Left ventricle myocardium superior (tissue), 1 donor: ENCODE measurements around the gene PPFIA4. TPM values are rescaled to one million over a fixed set of nuclear protein-coding genes. Genes with fewer than 3 reads are reported as not detected.

ENCODE experiments used
- ATAC-seq: fragments of 200-7000 bp; cut with Tn5 transposase; one replicate; pipeline ENCODE4 v1.9.1; 2020; ENCODE audit warnings: mild to moderate bottlenecking, moderate library complexity
- DNase-seq: peaks from one replicate; pipeline ENCODE4 v3.0.0-alpha.2; 2020
- intact Hi-C: fragments of 100-400 bp; cut with micrococcal nuclease; formaldehyde crosslinking; loops from one replicate; pipeline ENCODE4 v1.11.0; 2022
- total RNA-seq: library from RNA; stranded (reverse); fragmentation: NEBNext Ultra II Directional; extraction: Animal tissue kit (Norgen Biotek cat#: 25700); gene quantifications from one replicate; pipeline ENCODE4 v1.2.1, GENCODE V29; 2021
- donor health status: DM: no; HTN: yes; CAD: no; lungs with severe emphysema.

The PPFIA4 gene
- total RNA-seq, 1 donor from 2014 or later = 21.3 TPM

DNA sequence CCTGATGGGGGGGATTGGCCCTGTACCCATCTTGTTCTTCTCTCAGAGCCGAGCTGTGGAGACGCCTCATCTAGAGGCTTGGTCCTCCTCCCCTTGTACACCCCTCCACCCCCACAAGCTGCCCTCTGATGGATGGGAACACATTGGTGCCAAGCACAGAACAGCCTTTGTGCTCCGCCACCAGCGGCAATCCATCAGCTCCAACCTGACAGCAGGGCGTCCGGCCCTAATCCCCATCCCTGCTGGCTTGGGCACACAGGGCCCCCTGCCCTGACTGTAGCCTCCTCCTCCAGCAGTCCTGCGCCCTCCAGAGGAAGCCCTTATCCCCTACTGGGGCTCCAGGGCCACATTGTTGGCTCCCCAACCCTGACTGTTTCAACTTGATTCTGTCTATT is 63.4 kb downstream of the PPFIA4 start:
- ATAC-seq = no peak
- intact Hi-C loops = no loop called here
- DNase-seq = no peak

DNA sequence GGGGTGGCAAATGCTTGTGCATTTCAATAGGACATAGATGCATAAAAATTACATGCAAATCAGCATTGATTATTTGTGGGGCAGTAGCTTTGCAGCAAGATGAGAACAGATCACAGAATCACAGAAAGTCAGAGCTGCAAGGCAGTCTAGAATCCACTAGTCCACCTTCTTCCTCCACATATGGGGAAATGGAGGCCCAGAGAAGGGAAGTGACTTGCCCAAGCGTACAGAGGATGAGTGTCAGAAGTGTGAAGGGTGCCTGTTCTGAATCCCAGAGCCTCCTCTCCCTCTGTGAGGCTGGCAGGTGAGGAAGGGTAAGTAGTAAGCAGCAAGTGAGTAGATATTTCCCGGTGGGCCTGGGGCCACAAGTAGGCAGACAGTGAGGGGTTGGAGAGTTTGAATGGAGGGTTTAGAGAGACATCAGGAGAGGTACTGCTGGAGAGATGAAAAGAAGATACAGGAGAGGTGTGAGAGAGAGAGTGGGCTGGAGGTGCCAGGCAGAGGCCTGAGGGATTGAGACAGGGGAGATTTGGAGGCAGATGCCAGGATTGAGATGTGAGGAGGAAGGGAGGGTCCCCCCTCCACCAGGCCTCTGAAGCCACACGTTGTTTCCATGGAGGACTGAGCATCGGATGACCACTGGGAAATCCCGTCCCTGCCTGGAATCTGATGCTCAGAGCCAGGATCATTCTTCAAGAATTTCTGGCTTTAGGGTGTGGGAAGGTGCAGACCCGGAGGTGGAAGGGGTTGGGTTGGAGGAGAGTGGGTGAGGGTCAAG is 64.3 kb downstream of the PPFIA4 start:
- ATAC-seq (no peak), DNase-seq (no peak)
- intact Hi-C loops = no loop called here

DNA sequence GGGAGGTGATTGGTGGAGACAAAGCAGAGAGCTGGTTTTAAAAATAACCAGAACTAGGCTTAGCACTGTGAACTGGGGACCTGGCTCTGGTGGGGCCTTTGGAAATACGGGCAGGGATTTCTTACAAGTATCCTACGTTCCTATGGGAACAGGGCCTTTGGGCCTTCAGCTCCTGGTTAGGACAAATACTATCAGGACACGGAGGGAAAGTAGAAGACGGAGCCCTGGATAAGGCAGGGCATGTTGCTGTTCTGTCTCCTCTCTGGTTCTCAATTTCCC is 64.8 kb downstream of the PPFIA4 start:
- intact Hi-C loops = no loop called here
- ATAC-seq = no peak
- no peak for DNase-seq

DNA sequence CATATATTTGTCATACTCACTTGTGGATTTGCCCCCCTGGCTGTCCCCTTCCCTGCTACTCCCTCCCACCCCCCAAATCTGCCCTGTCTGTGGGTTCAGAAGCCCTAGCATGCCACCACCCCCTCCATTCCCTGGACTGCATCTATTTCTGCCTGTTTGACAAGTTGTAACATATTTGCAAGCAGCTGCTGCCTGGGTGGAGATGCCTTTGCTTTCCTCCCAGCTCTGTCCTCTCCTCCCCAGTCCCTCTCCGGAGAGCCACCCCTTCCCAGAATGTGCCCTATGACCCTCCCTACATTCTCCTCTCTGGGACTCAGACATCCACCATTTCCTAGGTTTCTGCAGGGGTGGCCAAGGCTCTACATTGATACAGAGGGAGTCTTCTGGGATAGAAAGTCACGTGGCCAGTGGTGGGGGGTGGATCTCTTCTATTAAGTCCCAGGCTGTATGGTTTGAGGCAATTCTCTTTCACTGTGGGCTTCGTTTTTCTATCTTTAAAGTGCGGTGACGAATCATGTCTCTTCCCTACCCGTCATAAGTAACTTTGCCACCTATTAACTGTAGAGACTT is 65.6 kb downstream of the PPFIA4 start:
- intact Hi-C loops = no loop called here
- DNase-seq (no peak), ATAC-seq (no peak)

DNA sequence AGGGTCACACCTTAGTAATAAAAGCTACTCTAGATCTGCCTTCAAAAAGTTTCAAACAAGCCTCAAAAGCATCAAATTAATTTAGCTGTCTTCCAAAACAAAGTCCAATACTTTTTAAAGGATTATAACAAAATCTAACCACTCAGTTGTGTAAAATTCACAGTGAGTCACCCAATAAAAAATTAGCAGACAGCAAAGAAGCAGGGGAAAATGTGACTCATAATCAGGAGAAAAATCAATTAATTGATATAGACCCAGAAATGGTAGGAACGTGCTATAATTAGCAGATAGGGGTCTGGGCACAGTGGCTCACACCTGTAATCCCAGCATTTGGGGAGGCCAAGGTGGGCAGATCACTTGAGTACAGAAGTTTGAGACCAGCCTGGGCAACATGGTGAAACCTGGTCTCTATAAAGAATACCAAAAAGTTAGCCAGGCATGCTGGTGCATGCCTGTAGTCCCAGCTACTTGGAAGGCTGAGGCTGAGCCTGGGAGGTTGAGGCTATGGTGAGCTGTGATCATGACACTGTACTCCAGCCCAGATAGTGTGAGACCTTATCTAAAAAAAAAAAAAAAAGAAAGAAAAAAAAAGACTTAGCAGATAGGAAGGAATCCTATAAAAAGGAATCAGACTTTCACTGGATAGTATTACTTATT is 67.6 kb downstream of the PPFIA4 start:
- intact Hi-C loops = no loop called here
- DNase-seq (no peak), ATAC-seq (no peak)

DNA sequence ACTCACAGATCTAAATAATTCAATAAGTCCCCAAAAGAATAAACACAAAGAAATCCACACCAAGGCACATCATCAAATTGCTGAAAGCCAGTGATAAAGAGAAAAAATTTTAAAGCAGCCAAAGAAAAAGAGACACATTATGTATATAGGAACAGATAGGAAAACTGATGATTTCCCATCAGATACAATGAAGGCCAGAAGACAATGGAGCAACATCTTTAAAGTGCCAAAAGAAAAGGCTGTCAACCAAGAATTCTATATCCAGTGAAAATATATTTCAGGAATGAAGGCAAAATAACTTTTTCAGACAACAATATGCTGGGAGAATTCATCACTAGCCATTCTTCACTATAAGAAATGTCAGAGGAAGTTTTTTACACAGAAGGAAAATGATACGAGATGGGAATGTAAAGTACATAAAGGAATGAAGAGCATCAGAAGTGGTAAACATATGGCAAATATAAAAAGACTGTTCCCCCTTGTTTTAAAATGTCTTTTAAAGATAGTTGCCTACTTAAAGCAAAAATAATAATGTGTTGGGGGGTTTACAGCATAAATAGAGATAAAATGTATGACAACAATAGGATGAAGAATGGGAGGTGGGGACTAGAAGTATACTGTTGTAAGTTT is 68.9 kb downstream of the PPFIA4 start:
- intact Hi-C loops = no loop called here
- ATAC-seq = no peak
- DNase-seq = no peak

DNA sequence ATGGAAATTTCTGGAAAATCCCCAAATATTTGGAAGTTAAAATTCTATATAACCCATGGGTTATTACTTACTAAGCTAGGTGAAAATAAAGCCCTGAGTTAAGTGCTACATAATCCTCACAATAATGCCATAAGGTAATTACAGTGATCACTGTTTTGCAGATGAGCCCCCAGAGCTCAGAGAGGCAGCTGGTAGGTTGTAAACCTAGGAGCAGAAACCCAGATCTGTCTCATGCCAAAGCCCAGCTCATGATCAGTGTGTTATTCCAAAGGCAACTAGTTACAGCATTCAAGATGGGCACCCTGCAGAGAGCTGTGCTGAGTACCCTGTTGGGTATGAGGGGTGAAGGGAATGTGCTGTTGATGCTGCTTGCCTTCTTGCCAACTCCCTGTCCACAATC is 70.3 kb downstream of the PPFIA4 start:
- intact Hi-C loops = no loop called here
- no peak for ATAC-seq
- DNase-seq = no peak

DNA sequence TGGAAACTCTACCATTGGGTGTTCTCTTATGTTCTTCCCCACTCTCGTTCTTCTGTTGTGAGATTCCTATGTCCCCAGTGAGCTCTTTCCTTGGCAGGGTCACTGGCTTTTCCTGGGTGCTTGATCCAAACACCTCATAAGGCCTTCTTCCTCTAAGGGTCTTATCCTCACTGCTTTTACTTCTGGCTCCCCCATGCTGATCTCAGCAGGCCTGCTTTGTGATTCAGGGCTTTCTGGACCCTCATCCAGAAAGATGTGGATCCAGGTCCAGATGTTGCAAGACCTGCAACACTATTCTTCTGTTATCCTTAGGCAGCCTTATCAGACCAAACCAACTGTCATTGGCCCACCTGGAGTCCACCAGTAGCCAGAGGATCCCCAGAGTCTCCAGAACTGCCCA is 70.7 kb downstream of the PPFIA4 start:
- intact Hi-C loops = no loop called here
- no peak for ATAC-seq
- no peak for DNase-seq

DNA sequence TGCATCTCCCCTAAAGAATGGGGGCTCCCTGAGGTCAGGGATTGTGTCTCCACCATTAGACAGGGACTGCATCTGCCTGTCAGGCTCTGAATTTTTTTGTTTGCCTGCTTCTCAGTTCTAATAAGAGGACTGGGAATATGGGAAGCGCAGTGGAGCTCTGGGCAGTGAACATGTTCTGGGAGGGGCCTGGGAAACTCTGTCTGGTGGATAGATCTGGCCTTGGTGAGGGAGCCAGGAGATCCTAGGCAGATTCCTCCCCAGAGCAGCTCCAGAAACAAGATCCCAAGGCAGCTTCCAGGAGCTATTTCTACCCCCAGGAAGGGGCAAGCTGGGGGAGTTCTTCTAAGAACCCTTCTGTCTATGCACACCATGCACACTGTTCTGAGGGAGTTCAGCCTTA is 72.2 kb downstream of the PPFIA4 start:
- ATAC-seq = no peak
- DNase-seq = no peak
- intact Hi-C loops = no loop called here

DNA sequence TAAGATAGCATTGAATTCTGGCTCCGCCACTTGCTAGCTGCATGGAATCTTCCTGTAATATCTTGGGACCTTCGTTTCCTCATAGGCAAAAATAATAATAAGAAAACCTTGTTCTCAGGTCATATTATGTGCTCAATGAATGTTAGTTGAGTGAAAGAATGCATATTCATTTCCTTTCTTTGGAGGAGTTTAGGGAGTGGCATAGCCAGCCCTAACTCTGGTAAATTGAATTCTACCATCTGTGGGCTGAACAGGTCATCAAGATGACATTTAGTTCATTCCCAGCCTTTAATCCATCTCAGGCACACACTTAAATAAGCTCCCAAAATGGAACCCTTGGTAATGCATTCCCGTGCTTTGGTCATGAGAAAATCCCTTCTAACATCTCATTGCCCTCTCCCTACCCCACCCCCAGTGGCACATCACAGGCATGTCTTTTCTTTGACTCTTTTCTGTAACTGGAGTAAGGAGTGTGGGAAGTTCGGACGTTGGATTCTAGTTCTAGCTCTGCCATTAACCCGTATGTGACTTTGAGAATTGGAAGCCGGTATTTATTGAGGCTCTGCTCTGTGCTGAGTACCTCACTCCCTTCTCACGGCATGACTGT is 72.7 kb downstream of the PPFIA4 start:
- no peak for DNase-seq
- ATAC-seq = no peak
- intact Hi-C loops = no loop called here

DNA sequence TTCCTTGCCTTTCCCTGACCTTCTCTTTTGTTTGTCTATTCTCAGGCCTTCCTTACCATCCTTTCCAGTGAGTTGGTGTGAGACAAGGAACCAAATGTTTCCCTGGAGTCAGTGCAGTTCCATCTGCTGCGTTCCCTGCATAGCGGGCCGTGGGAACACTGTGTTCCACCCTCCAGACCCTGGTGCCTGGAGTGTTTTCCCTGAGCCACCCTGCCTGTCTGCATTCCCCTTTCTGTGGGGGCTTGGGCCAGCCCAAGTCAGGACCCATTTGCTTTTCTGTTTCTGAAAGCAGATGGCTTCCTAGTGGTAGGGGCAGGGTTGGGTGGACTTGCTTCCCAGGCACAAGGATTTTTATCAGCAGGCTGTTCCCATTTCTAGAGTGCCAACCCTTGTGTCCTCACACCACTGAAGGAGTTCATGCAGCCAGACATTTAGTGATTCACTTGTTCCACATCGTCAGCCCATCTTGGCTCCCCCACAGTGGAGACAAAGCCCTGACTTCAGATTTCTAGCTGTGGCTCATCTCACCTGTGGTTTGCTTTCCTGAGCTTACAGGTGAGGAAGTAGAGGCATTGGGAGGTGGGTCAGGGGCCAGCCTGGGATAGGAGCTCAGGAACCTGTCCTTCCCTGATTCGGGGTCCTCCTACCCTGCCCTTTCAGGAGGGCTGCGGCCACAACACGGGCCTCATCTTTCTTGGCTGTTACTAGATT is 73.7 kb downstream of the PPFIA4 start:
- intact Hi-C loops = no loop called here
- ATAC-seq (no peak), DNase-seq (no peak)

DNA sequence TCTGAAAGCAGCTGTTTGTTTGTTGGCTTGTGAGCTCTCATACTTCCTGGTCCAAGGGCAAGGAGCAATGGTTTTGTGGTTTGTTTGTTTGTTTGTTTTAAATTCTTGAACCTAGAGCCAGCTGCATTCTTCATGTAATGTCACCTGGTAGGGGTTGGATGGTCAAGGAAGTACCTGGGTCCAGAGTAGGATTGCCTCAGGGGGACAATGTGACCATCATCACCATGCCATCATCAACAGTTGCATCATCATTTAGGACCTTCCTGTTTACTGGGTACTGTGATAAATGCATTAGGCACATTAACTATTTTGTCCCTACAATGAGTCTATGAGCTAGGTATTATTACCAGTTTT is 74.2 kb downstream of the PPFIA4 start:
- ATAC-seq (no peak), DNase-seq (no peak)
- intact Hi-C loops = no loop called here

DNA sequence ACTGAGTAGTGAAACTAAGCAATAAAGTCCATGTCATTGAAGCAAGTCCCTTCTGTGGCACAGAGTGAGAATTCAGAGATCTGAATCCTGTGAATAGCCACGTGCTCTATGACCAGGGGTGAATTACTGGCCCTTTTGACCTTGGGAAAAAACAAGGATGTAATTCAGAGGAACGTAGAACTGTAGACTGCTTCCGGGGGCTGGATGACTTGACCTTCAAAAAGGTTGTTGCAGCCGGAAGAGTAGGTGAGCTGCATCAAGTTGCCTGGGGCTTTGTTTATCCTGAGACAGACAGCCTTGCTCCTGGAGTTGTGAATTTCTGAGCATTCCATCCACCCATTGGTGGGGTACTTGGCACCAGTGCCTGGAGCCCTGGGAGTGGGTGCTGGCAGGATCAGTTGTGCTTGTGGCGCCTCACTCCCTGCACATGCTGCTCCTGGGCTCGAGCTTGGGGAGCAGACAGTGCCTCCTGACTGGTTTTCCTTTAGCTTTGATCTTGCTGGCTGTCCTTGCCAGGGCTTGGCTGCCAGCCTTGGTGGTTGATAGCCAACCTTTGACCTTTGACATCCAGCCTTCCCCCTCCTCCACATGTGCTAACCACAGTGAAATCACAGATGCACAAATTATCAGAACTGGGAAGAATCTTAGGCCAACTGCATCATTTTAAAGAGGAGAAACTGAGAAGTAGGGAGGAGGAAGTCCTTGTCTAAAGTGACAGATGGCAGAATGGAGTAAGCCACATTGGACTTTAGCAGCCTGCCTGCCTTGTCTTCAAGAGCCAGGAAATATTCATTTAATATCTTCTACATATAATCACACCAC is 75.7 kb downstream of the PPFIA4 start:
- intact Hi-C loops = no loop called here
- no peak for DNase-seq
- ATAC-seq = no peak

DNA sequence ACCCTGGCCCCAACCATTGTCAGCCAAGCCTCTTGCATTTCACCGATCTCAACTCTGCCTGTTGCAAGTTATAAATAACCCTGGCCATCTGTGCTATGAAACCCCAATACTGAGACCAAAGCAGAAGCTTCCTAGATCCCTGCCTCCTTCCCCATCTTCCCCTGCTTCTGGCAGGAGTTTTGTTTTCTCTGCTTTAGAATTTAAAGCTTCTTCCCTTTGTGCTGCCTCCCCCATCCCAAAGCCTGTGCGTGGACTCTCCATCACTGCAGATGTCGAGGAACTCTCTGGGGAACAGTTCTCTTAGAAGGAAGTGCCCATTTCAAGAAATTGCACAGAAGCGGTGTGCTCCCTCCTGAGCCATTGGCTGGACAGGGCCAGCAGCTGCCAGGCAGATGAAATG is 76.9 kb downstream of the PPFIA4 start:
- DNase-seq (no peak), ATAC-seq (no peak)
- intact Hi-C loops = no loop called here

DNA sequence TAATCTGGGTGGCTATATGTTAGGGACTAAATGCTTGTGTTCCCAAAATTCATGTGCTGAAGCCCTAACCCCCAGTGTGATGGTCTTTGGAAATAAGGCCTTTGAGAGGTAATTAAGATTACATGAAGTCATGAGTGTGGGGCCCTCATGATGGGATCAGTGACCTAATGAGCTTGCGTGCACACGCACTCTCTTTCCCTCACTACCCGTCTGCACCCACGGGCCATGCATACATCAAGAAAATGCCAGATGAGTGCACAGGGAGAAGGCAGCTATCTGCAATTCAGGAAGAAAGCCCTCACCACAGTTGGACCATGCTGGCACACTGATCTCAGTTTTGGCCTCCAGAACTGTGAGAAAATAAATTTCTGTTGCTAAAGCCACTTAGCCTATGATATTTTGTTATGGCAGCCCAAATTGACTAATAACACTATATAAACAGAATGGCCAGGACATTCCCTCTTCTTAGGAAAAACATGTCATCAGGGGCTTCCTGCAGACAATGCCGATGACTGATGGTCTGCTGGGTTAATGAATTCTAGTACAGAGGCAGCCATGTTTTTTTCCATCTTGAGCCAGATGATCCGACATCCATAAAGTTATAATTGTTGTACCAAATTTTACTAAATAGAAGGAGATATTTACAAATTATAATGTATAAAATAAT is 77.7 kb downstream of the PPFIA4 start:
- ATAC-seq (no peak), DNase-seq (no peak)
- intact Hi-C loops = no loop called here

DNA sequence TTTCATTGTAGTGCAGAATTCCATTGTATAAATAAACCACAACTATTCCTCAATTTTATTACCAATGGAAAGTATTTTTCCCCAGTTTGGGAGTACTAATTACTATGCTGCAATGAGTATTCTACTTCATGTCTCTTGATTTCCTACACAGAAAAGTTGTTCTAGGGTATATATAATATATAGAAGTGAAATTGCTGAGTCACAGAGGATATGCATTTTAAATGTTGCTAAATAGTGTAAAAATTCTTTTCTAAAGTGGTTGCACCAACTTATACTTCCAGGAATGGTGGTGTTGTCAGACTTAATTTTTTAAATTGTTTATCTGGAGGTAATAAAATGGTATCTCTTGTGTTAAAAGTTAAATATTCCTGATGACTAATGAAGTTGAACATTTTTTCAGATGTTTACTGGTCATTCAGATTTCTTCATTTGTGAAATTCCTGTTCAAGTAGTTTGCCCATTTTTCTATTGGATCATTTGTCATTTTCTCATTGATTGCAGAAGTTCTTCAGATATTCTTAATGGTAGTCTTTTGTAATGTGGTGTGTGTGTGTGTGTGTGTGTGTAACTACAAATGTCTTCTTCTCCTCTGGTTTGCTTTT is 78.6 kb downstream of the PPFIA4 start:
- intact Hi-C loops = no loop called here
- ATAC-seq = no peak
- DNase-seq = no peak

DNA sequence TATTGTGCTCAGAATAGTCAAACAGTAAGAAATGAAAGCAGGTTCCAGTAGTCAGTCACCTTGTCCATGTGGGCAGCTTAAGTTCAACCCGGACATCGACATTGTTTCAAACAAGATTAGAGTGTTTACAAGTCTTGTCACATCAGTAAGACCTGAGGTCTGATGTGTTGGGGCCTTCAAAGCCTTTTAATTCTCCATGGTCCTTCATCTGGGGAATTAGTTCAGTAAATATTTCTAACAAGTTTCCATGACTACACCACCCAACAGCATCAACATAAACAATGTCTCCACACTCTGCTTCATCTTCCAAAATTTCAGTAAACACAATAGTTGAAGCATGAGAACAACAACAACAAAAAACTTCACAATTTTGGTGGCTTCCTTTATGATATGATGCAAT is 86.2 kb downstream of the PPFIA4 start:
- intact Hi-C loops = no loop called here
- DNase-seq (no peak), ATAC-seq (no peak)

DNA sequence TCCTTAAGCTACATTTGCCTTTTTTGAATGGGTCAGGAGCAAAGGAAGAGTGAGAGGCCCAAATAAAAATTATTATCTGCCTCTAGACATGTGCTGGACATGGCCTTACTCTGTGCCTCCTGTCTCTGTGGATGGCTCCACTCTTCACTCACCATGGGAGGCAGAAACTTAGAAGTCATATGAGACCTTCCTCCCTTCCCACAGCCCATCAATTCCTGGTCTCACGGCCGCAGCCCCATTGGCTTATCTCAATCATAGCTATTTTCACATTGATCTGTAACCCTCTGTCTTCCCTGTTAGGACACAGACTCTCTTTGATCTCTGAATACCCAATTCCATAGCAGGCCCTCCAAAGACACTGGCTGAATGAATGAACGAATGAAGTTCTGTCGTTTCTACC is 87.0 kb downstream of the PPFIA4 start:
- no peak for ATAC-seq
- DNase-seq = no peak
- intact Hi-C loops = no loop called here
